NB4 (cell line): ENCODE results near the gene TRIP6.

Source experiments
- DNase-seq: peaks from one replicate; pipeline ENCODE4 v3.0.0; 2010; ENCODE audit warnings: low read depth
- H3K4me3 ChIP-seq: one replicate; pipeline ENCODE4 v1.5.1; 2011; ENCODE audit warnings: mild to moderate bottlenecking, low read depth, low read length, moderate library complexity
- CTCF ChIP-seq: IDR thresholded peaks from one replicate; pipeline ENCODE4 v1.5.1; 2012; ENCODE audit warnings: low read depth, low read length
- MAX ChIP-seq: IDR thresholded peaks from 2 replicates; pipeline ENCODE4 v1.6.1; 2011; ENCODE audit warnings: low read depth, low read length
- MYC ChIP-seq: IDR thresholded peaks from 2 replicates; pipeline ENCODE4 v1.6.1; 2011; ENCODE audit warnings: low read depth, low read length
- POLR2A ChIP-seq: IDR thresholded peaks from 2 replicates; pipeline ENCODE4 v1.6.1; 2011; ENCODE audit warnings: mild to moderate bottlenecking; ENCODE audit not compliant: insufficient read length; ENCODE audit errors: extremely low read depth

The TRIP6 gene

GRCh38 chr7:100882201-100882600 is 15.0 kb downstream of the TRIP6 start:
- H3K4me3 ChIP-seq: no peak overlapping the region
- DNase-seq: no peak
- TF ChIP-seq POLR2A: no peak

GRCh38 chr7:100882785-100883526 is 15.8 kb downstream of the TRIP6 start:
- TF ChIP-seq CTCF (no peak), MAX (no peak), MYC (no peak), POLR2A (no peak)
- no peak for DNase-seq
- no peak overlapping the region for H3K4me3 ChIP-seq

GRCh38 chr7:100884736-100885439 is 17.7 kb downstream of the TRIP6 start:
- TF ChIP-seq MAX (no peak), CTCF (no peak)
- DNase-seq: peak; percentile 45
- H3K4me3 ChIP-seq: no peak overlapping the region

- peak; percentile 34 for DNase-seq
- TF ChIP-seq MYC (no peak), POLR2A (no peak), CTCF (no peak), MAX (no peak)
- H3K4me3 ChIP-seq: no peak overlapping the region
These were observed 18.4 kb downstream of the TRIP6 start for GRCh38 chr7:100885440-100886141.

- no peak for TF ChIP-seq CTCF
- TF ChIP-seq MAX: no peak
- TF ChIP-seq MYC: no peak
- no peak for TF ChIP-seq POLR2A
- DNase-seq: peak; percentile 40
- peak overlapping the region; percentile 92 for H3K4me3 ChIP-seq
These were observed 19.2 kb downstream of the TRIP6 start for GRCh38 chr7:100886142-100886935.

GRCh38 chr7:100886936-100887515 is 19.8 kb downstream of the TRIP6 start:
- DNase-seq: no peak
- TF ChIP-seq MYC (no peak), CTCF (no peak), POLR2A (no peak), MAX (no peak)
- H3K4me3 ChIP-seq: peak overlapping the region; percentile 92
